Left ventricle myocardium superior (tissue), 1 donor: ENCODE results near the gene RTN4RL2. TPM values are rescaled to one million over a fixed set of nuclear protein-coding genes. Genes with fewer than 3 reads are reported as not detected.

Experiments used
- ATAC-seq: fragments of 200-7000 bp; cut with Tn5 transposase; one replicate; pipeline ENCODE4 v1.9.1; 2020; ENCODE audit warnings: mild to moderate bottlenecking, moderate library complexity
- DNase-seq: peaks from one replicate; pipeline ENCODE4 v3.0.0-alpha.2; 2020
- intact Hi-C: fragments of 100-400 bp; cut with micrococcal nuclease; formaldehyde crosslinking; loops from one replicate; pipeline ENCODE4 v1.11.0; 2022
- total RNA-seq: library from RNA; stranded (reverse); fragmentation: NEBNext Ultra II Directional; extraction: Animal tissue kit (Norgen Biotek cat#: 25700); gene quantifications from one replicate; pipeline ENCODE4 v1.2.1, GENCODE V29; 2021
- donor health status: DM: no; HTN: yes; CAD: no; lungs with severe emphysema.

RTN4RL2 gene
- total RNA-seq, 1 donor from 2014 or later = 1.0 TPM

GRCh38 chr11:57490456-57491248, 30.3 kb downstream of the RTN4RL2 start:
- intact Hi-C loops = loop anchor here (5.0 kb wide), 1 partner anchor 37 kb away; no protein-coding TSS in a partner anchor
- ATAC-seq = no peak
- no peak for DNase-seq

- DNase-seq (peak; percentile 64), ATAC-seq (peak; percentile 55)
- intact Hi-C loops = loop anchor here (5.0 kb wide), 1 partner anchor 36 kb away; no protein-coding TSS in a partner anchor
These were observed 31.2 kb downstream of the RTN4RL2 start for GRCh38 chr11:57491371-57492061.

- intact Hi-C loops = loop anchor here (5.0 kb wide), 1 partner anchor 33 kb away; no protein-coding TSS in a partner anchor
- ATAC-seq (peak; percentile 76), DNase-seq (peak; percentile 71)
These were observed 33.5 kb downstream of the RTN4RL2 start for GRCh38 chr11:57493507-57494503.

GRCh38 chr11:57496109-57496820, 35.9 kb downstream of the RTN4RL2 start:
- DNase-seq = no peak
- no peak for ATAC-seq
- intact Hi-C loops = no loop called here

GRCh38 chr11:57497303-57498247, 37.2 kb downstream of the RTN4RL2 start:
- DNase-seq (no peak), ATAC-seq (no peak)
- intact Hi-C loops = no loop called here

- intact Hi-C loops = no loop called here
These were observed 38.2 kb downstream of the RTN4RL2 start for GRCh38 chr11:57498540-57498939.

GRCh38 chr11:57499413-57499982, 39.2 kb downstream of the RTN4RL2 start:
- DNase-seq (peak; percentile 99), ATAC-seq (peak; percentile 99)
- intact Hi-C loops = no loop called here

More at GRCh38 chr11:57498540-57498939, 38.2 kb downstream of the RTN4RL2 start:
- DNase-seq = no peak
- ATAC-seq = no peak

- no peak for ATAC-seq
- no peak for DNase-seq
- intact Hi-C loops = no loop called here
These were observed 39.7 kb downstream of the RTN4RL2 start for GRCh38 chr11:57499983-57500461.

- DNase-seq (no peak), ATAC-seq (peak; percentile 15)
- intact Hi-C loops = no loop called here
These were observed 40.2 kb downstream of the RTN4RL2 start for GRCh38 chr11:57500515-57500914.

GRCh38 chr11:57500926-57501325, 40.6 kb downstream of the RTN4RL2 start:
- ATAC-seq (no peak), DNase-seq (no peak)
- intact Hi-C loops = no loop called here

- ATAC-seq (peak; percentile 4), DNase-seq (no peak)
- intact Hi-C loops = no loop called here
These were observed 41.6 kb downstream of the RTN4RL2 start for GRCh38 chr11:57501953-57502352.

GRCh38 chr11:57502376-57502775, 42.0 kb downstream of the RTN4RL2 start:
- intact Hi-C loops = no loop called here
- ATAC-seq = no peak
- no peak for DNase-seq

GRCh38 chr11:57502870-57503269, 42.5 kb downstream of the RTN4RL2 start:
- no peak for ATAC-seq

GRCh38 chr11:57504511-57504910, 44.2 kb downstream of the RTN4RL2 start:
- no peak for DNase-seq
- intact Hi-C loops = no loop called here
- ATAC-seq = no peak

More at GRCh38 chr11:57502870-57503269, 42.5 kb downstream of the RTN4RL2 start:
- DNase-seq = no peak
- intact Hi-C loops = no loop called here

- intact Hi-C loops = no loop called here
- ATAC-seq (no peak), DNase-seq (no peak)
These were observed 46.2 kb downstream of the RTN4RL2 start for GRCh38 chr11:57506522-57506921.

GRCh38 chr11:57508341-57509170, 48.2 kb downstream of the RTN4RL2 start:
- ATAC-seq = no peak
- no peak for DNase-seq
- intact Hi-C loops = no loop called here
